Thyroid gland (tissue), 4 donors: Measurements from ENCODE around the gene SLC8B1.

Source experiments
- CTCF ChIP-seq, 6 experiments: fragments of 200-600 bp in 3 of 6; fragments of 450-650 bp in 3 of 6; sonication (generic) in 3 of 6; IDR thresholded peaks; one replicate each; pipeline ENCODE4 v1.5.1; 2016 to 2019; ENCODE audit warnings: antibody characterized with exemption in 6 of 6, mild to moderate bottlenecking in 2 of 6, inconsistent platforms in 1 of 6, moderate library complexity in 1 of 6
- POLR2A ChIP-seq, 2 donors: fragments of 450-650 bp; IDR thresholded peaks; one replicate each; pipeline ENCODE4 v1.6.1; 2017; ENCODE audit warnings: antibody characterized with exemption in 2 of 2, mild to moderate bottlenecking in 2 of 2, moderate library complexity in 1 of 2

GRCh38 chr12:113271853-113272561 lies 62.9 kb downstream of the SLC8B1 start:
- TF ChIP-seq POLR2A (IDR thresholded peaks at IDR 0.05) (no peak), CTCF (IDR thresholded peaks at IDR 0.05) (no peak)
